Breast epithelium (tissue), 4 donors: ENCODE measurements around the gene KCNJ12. TPM values are rescaled to one million over a fixed set of nuclear protein-coding genes. Genes with fewer than 3 reads are reported as not detected.
A peak's percentile ranks its signal among the peaks of the same experiment; 100 is the strongest.
"Not testable (repeated sequence)": the region's sequence is repeated elsewhere in the genome, so short reads cannot be mapped to it uniquely, and the experiment has no call there.

Experiments
- DNase-seq, 2 donors: peaks; one replicate each; pipeline ENCODE4 v3.0.0-alpha.2; 2019; ENCODE audit warnings: low spot score in 2 of 2
- H3K27ac ChIP-seq, 2 donors: fragments of 200-600 bp; sonication (generic) in 1 of 2; one replicate each; pipeline ENCODE4 v1.5.1; 2016 to 2019; ENCODE audit warnings: mild to moderate bottlenecking in 1 of 2
- H3K27me3 ChIP-seq, 2 donors: fragments of 200-600 bp; sonication (generic) in 1 of 2; one replicate each; pipeline versions ENCODE4 v1.5.1 to v1.6.0; 2017 to 2019; ENCODE audit warnings: control low read depth in 1 of 2, mild to moderate bottlenecking in 1 of 2
- H3K36me3 ChIP-seq: fragments of 200-600 bp; one replicate; pipeline ENCODE4 v1.5.1; 2019
- H3K4me1 ChIP-seq, 2 donors: fragments of 200-600 bp; sonication (generic); one replicate each; pipeline ENCODE4 v1.5.1; 2016 to 2019; ENCODE audit warnings: control low read depth in 1 of 2
- H3K4me3 ChIP-seq, 3 donors: fragments of 200-600 bp; sonication (generic); 1 replicate in 2 of 3; 2 replicates in 1 of 3; pipeline ENCODE4 v1.5.1; 2016 to 2019; ENCODE audit warnings: mild to moderate bottlenecking in 3 of 3, moderate library complexity in 2 of 3
- H3K9me3 ChIP-seq, 2 donors: fragments of 200-600 bp; sonication (generic) in 1 of 2; one replicate each; pipeline ENCODE4 v1.5.1; 2016 to 2019; ENCODE audit warnings: control low read depth in 1 of 2
- CTCF ChIP-seq, 3 donors: fragments of 450-650 bp; IDR thresholded peaks; one replicate each; pipeline ENCODE4 v1.5.1; 2016 to 2017; ENCODE audit warnings: antibody characterized with exemption in 3 of 3, mild to moderate bottlenecking in 3 of 3, moderate library complexity in 3 of 3
- POLR2A ChIP-seq: fragments of 450-650 bp; IDR thresholded peaks from one replicate; pipeline ENCODE4 v1.6.1; 2016; ENCODE audit warnings: antibody characterized with exemption, mild to moderate bottlenecking, moderate library complexity
- POLR2AphosphoS5 ChIP-seq, 3 donors: sonication (generic); formaldehyde crosslinking; IDR thresholded peaks; one replicate each; pipeline ENCODE4 v1.6.1; 2017; ENCODE audit warnings: antibody characterized with exemption in 3 of 3
- intact Hi-C: fragments of 100-400 bp; cut with DNase I; formaldehyde crosslinking; loops from one replicate; pipeline ENCODE4 v1.15.1; 2023; ENCODE audit warnings: low total_unique reads
- total RNA-seq, 3 donors: library from RNA; depleted of rRNA; stranded (reverse); fragments of >200 nt; gene quantifications; one replicate each; pipeline ENCODE4 v1.1.0, GENCODE V29; 2016

KCNJ12 gene
- total RNA-seq, 3 donors from 2014 or later, result 0.73 to 1.4 (median 0.98) TPM

GRCh38 chr17:21339011-21339410 is 37.1 kb upstream of the KCNJ12 start:
- no peaks in the 10 kb centered on the region for H3K27me3 ChIP-seq
- intact Hi-C loops, result no loop called here
- no peaks in the 10 kb centered on the region for H3K36me3 ChIP-seq
- no peak overlapping the region for H3K27ac ChIP-seq
- no peak for DNase-seq
- no peak overlapping the region for H3K4me3 ChIP-seq
- H3K9me3 ChIP-seq, result no peaks in the 10 kb centered on the region
- no peak for TF ChIP-seq CTCF (IDR thresholded peaks at IDR 0.05)
- H3K4me1 ChIP-seq, result no peaks in the 10 kb centered on the region

- H3K36me3 ChIP-seq, DNase-seq, intact Hi-C loops, H3K9me3 ChIP-seq, H3K4me1 ChIP-seq, H3K4me3 ChIP-seq, H3K27me3 ChIP-seq, H3K27ac ChIP-seq: not testable (repeated sequence)
Observed at GRCh38 chr17:21339571-21339970, 36.6 kb upstream of the KCNJ12 start.

- H3K36me3 ChIP-seq, H3K27ac ChIP-seq, H3K4me1 ChIP-seq, H3K9me3 ChIP-seq, H3K4me3 ChIP-seq, H3K27me3 ChIP-seq, DNase-seq, intact Hi-C loops: not testable (repeated sequence)
Observed at GRCh38 chr17:21340407-21340806, 35.8 kb upstream of the KCNJ12 start.

- intact Hi-C loops, H3K27ac ChIP-seq, H3K4me1 ChIP-seq, H3K36me3 ChIP-seq, H3K4me3 ChIP-seq, H3K27me3 ChIP-seq, H3K9me3 ChIP-seq, DNase-seq: not testable (repeated sequence)
Observed at GRCh38 chr17:21341279-21341678, 34.9 kb upstream of the KCNJ12 start.

GRCh38 chr17:21341925-21342540 is 34.1 kb upstream of the KCNJ12 start:
- H3K36me3 ChIP-seq, H3K4me1 ChIP-seq, intact Hi-C loops, H3K27ac ChIP-seq, H3K4me3 ChIP-seq, H3K27me3 ChIP-seq, DNase-seq, H3K9me3 ChIP-seq: not testable (repeated sequence)

GRCh38 chr17:21343061-21343949 is 32.9 kb upstream of the KCNJ12 start:
- H3K27ac ChIP-seq, H3K36me3 ChIP-seq, H3K4me1 ChIP-seq, intact Hi-C loops, H3K4me3 ChIP-seq, H3K9me3 ChIP-seq, H3K27me3 ChIP-seq: not testable (repeated sequence)
- DNase-seq, result peak in 1 of 2 donors; percentile 42

- H3K4me3 ChIP-seq, H3K4me1 ChIP-seq, H3K27me3 ChIP-seq, H3K36me3 ChIP-seq, DNase-seq, H3K9me3 ChIP-seq, H3K27ac ChIP-seq, intact Hi-C loops: not testable (repeated sequence)
Observed at GRCh38 chr17:21344801-21345200, 31.4 kb upstream of the KCNJ12 start.

GRCh38 chr17:21345236-21345635 is 30.9 kb upstream of the KCNJ12 start:
- H3K36me3 ChIP-seq, result no peaks in the 10 kb centered on the region
- TF ChIP-seq POLR2A, result no peak
- TF ChIP-seq CTCF (IDR thresholded peaks at IDR 0.05), result no peak
- TF ChIP-seq POLR2AphosphoS5 (IDR thresholded peaks at IDR 0.05), result no peak
- H3K9me3 ChIP-seq, result no peaks in the 10 kb centered on the region
- no peak overlapping the region for H3K4me3 ChIP-seq
- peak in 1 of 2 donors; percentile 68 for DNase-seq
- no peaks in the 10 kb centered on the region for H3K4me1 ChIP-seq
- H3K27ac ChIP-seq, result no peak overlapping the region
- H3K27me3 ChIP-seq, result no peaks in the 10 kb centered on the region
- intact Hi-C loops, result no loop called here

- H3K9me3 ChIP-seq, H3K36me3 ChIP-seq, H3K27me3 ChIP-seq, H3K27ac ChIP-seq, H3K4me1 ChIP-seq, intact Hi-C loops, H3K4me3 ChIP-seq, DNase-seq: not testable (repeated sequence)
Observed at GRCh38 chr17:21346107-21346506, 30.1 kb upstream of the KCNJ12 start.

- H3K4me3 ChIP-seq, H3K36me3 ChIP-seq, intact Hi-C loops, H3K27ac ChIP-seq, DNase-seq, H3K9me3 ChIP-seq, H3K4me1 ChIP-seq, H3K27me3 ChIP-seq: not testable (repeated sequence)
Observed at GRCh38 chr17:21346651-21347250, 29.4 kb upstream of the KCNJ12 start.

- H3K36me3 ChIP-seq, H3K4me3 ChIP-seq, intact Hi-C loops, H3K4me1 ChIP-seq, H3K9me3 ChIP-seq, H3K27me3 ChIP-seq, H3K27ac ChIP-seq, DNase-seq: not testable (repeated sequence)
Observed at GRCh38 chr17:21347660-21348059, 28.5 kb upstream of the KCNJ12 start.
